MM.1S (cell line): Measurements from ENCODE around the gene ECE1.

Source experiments
- CTCF ChIP-seq: fragments of 300-600 bp; sonication (generic); IDR thresholded peaks from 2 replicates; pipeline ENCODE4 v1.5.1; 2016; ENCODE audit warnings: antibody characterized with exemption, low read length, mixed read lengths
- EZH2 ChIP-seq: fragments of 300-600 bp; sonication (generic); optimal IDR thresholded peaks from 2 replicates; pipeline ENCODE3; 2017; ENCODE audit warnings: low read depth, mild to moderate bottlenecking, antibody characterized with exemption, low read length, mixed read lengths

- TF ChIP-seq EZH2 (no peak), CTCF (peak; percentile 77)
Observed at GRCh38 chr1:21255284-21255942, 34.9 kb downstream of the ECE1 start.
